Uterus (tissue), 4 donors: ENCODE results near the gene UGT1A1. TPM values are rescaled to one million over a fixed set of nuclear protein-coding genes. Genes with fewer than 3 reads are reported as not detected.
"Not testable (repeated sequence)": the region's sequence is repeated elsewhere in the genome, so short reads cannot be mapped to it uniquely, and the experiment has no call there.

ENCODE experiments used
- DNase-seq, 2 donors: peaks; one replicate each; pipeline ENCODE4 v3.0.0-alpha.2; 2019 to 2020
- H3K27ac ChIP-seq, 2 donors: fragments of 200-600 bp; sonication (generic); 1 replicate in 1 of 2; 2 replicates in 1 of 2; pipeline ENCODE4 v1.5.1; 2016 to 2018
- H3K27me3 ChIP-seq, 2 donors: fragments of 200-600 bp; sonication (generic); one replicate each; pipeline ENCODE4 v1.5.1; 2018 to 2019; ENCODE audit warnings: control low read depth in 1 of 2
- H3K36me3 ChIP-seq, 2 donors: fragments of 200-600 bp; sonication (generic); one replicate each; pipeline ENCODE4 v1.5.1; 2019; ENCODE audit warnings: control low read depth in 1 of 2
- H3K4me1 ChIP-seq, 2 donors: fragments of 200-600 bp; sonication (generic); one replicate each; pipeline ENCODE4 v1.5.1; 2018 to 2019; ENCODE audit warnings: control low read depth in 1 of 2
- H3K4me3 ChIP-seq, 2 donors: fragments of 200-600 bp; sonication (generic); 1 replicate in 1 of 2; 2 replicates in 1 of 2; pipeline ENCODE4 v1.5.1; 2018 to 2019; ENCODE audit warnings: mild to moderate bottlenecking in 1 of 2
- H3K9me3 ChIP-seq, 2 donors: fragments of 200-600 bp; sonication (generic); one replicate each; pipeline ENCODE4 v1.5.1; 2019; ENCODE audit warnings: control low read depth in 1 of 2
- POLR2A ChIP-seq, 2 donors: fragments of 450-650 bp; IDR thresholded peaks; one replicate each; pipeline ENCODE4 v1.6.1; 2016; ENCODE audit warnings: antibody characterized with exemption in 2 of 2, mild to moderate bottlenecking in 1 of 2, moderate library complexity in 1 of 2
- intact Hi-C: fragments of 100-400 bp; cut with DNase I; formaldehyde crosslinking; loops from one replicate; pipeline ENCODE4 v1.15.1; 2023; ENCODE audit warnings: low total_unique reads
- total RNA-seq, 4 donors: library from RNA; depleted of rRNA in 3 of 4; stranded (reverse); fragments of >200 nt in 3 of 4; gene quantifications; one replicate each; pipeline versions ENCODE4 v1.1.0 to v1.2.4, GENCODE V29; 2014 to 2023
- TF ChIP-seq, protein P1 (sequence below), 4 experiments: fragments of 200-600 bp in 2 of 4; fragments of 450-650 bp in 2 of 4; sonication (generic) in 2 of 4; IDR thresholded peaks; one replicate each; pipeline ENCODE4 v1.5.1; 2016 to 2019; ENCODE audit warnings: antibody characterized with exemption in 4 of 4, mild to moderate bottlenecking in 2 of 4, moderate library complexity in 1 of 4
- donor health status: DM: yes; HTN: yes; CAD: no.

The UGT1A1 gene
- total RNA-seq, 4 donors from 2014 or later = not detected

GRCh38 chr2:233718552-233718951 lies 41.5 kb upstream of the UGT1A1 start, which contains the start of gene UGT1A4:
Gene UGT1A4 (plus strand): TSS chr2:233718736. CDS start chr2:233718821, 85 bp downstream.
- intact Hi-C loops = no loop called here
- TF ChIP-seq, protein P1, sequence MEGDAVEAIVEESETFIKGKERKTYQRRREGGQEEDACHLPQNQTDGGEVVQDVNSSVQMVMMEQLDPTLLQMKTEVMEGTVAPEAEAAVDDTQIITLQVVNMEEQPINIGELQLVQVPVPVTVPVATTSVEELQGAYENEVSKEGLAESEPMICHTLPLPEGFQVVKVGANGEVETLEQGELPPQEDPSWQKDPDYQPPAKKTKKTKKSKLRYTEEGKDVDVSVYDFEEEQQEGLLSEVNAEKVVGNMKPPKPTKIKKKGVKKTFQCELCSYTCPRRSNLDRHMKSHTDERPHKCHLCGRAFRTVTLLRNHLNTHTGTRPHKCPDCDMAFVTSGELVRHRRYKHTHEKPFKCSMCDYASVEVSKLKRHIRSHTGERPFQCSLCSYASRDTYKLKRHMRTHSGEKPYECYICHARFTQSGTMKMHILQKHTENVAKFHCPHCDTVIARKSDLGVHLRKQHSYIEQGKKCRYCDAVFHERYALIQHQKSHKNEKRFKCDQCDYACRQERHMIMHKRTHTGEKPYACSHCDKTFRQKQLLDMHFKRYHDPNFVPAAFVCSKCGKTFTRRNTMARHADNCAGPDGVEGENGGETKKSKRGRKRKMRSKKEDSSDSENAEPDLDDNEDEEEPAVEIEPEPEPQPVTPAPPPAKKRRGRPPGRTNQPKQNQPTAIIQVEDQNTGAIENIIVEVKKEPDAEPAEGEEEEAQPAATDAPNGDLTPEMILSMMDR (IDR thresholded peaks at IDR 0.05) = no peak
- no peak for TF ChIP-seq POLR2A (IDR thresholded peaks at IDR 0.05)
- no peak within 1 kb of the TSS for H3K27ac ChIP-seq

GRCh38 chr2:233728723-233729301 lies 31.3 kb upstream of the UGT1A1 start, which contains the start of gene UGT1A3:
Gene UGT1A3 (plus strand): TSS chr2:233729042. CDS start chr2:233729127, 85 bp downstream.
- TF ChIP-seq POLR2A (IDR thresholded peaks at IDR 0.05) = no peak
- TF ChIP-seq, protein P1 (IDR thresholded peaks at IDR 0.05) = no peak
- H3K9me3 ChIP-seq = no peaks in the 10 kb centered on the region
- H3K4me1 ChIP-seq = no peaks in the 10 kb centered on the region
- H3K27ac ChIP-seq = no peak within 1 kb of the TSS
- H3K36me3 ChIP-seq = no peaks in the 10 kb centered on the region
- DNase-seq = no peak
- H3K27me3 ChIP-seq = no peaks in the 10 kb centered on the region
- intact Hi-C loops = no loop called here
- H3K4me3 ChIP-seq = no peak within 1 kb of the TSS

More at GRCh38 chr2:233718552-233718951, 41.5 kb upstream of the UGT1A1 start, which contains the start of gene UGT1A4:
- Histone ChIP-seq H3K4me1 (no peaks in the 10 kb centered on the region), H3K4me3 (no peak within 1 kb of the TSS), H3K9me3 (no peaks in the 10 kb centered on the region), H3K27me3 (no peaks in the 10 kb centered on the region), H3K36me3 (no peaks in the 10 kb centered on the region)
- no peak for DNase-seq

DNA sequence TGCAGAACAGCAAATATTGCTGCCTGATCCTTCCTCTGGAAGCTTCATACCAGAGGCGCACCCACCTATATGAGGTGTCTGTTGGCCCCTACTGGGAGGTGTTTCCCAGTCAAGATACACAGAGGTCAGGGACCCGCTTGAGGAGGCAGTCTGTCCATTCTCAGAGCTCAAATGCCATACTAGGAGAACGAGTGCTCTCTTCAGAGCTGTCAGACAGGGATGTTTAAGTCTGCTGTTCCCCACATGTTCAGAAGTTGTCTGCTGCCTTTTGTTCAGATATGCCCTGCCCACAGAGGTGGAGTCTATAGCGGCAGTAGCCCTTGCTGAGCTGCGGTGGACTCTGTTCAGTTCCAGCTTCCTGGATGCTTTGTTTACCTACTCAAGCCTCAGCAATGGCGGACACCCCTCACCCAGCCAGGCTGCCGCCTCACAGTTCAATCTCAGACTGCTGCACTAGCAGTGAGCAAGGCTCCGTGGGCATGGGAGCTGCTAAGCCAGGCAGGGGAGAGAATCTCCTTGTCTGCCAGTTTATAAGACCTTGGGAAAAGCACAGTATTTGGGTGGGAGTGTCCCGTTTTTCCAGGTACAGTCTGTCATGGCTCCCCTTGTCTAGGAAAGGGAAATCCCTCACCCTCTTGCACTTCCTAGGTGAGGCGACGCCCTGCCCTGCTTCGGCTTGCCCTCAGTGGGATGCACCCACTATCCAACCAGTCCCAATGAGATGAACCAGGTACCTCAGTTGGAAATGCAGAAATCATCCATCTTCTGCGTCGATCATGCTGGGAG lies 23.0 kb upstream of the UGT1A1 start:
- H3K27me3 ChIP-seq, H3K9me3 ChIP-seq, H3K4me3 ChIP-seq, H3K27ac ChIP-seq, intact Hi-C loops, H3K4me1 ChIP-seq, DNase-seq, H3K36me3 ChIP-seq: not testable (repeated sequence)

GRCh38 chr2:233740870-233741269 lies 19.2 kb upstream of the UGT1A1 start:
- Histone ChIP-seq H3K4me1 (no peaks in the 10 kb centered on the region), H3K9me3 (no peaks in the 10 kb centered on the region), H3K36me3 (no peaks in the 10 kb centered on the region), H3K4me3 (no peak overlapping the region), H3K27me3 (no peaks in the 10 kb centered on the region), H3K27ac (no peak overlapping the region)
- intact Hi-C loops = no loop called here
- no peak for DNase-seq
- TF ChIP-seq, protein P1 (IDR thresholded peaks at IDR 0.05) = no peak
- no peak for TF ChIP-seq POLR2A (IDR thresholded peaks at IDR 0.05)

- intact Hi-C loops = no loop called here
- no peaks in the 10 kb centered on the region for H3K9me3 ChIP-seq
- no peaks in the 10 kb centered on the region for H3K4me1 ChIP-seq
- no peaks in the 10 kb centered on the region for H3K36me3 ChIP-seq
- DNase-seq = no peak
- H3K27ac ChIP-seq = no peak overlapping the region
- no peak overlapping the region for H3K4me3 ChIP-seq
- TF ChIP-seq, protein P1 (IDR thresholded peaks at IDR 0.05) = no peak
- TF ChIP-seq POLR2A (IDR thresholded peaks at IDR 0.05) = no peak
- no peaks in the 10 kb centered on the region for H3K27me3 ChIP-seq
Observed at GRCh38 chr2:233743464-233744259, 16.4 kb upstream of the UGT1A1 start.
